Liver (tissue), 9 donors: ENCODE measurements around the gene UNKL. TPM values are rescaled to one million over a fixed set of nuclear protein-coding genes. Genes with fewer than 3 reads are reported as not detected.

ENCODE experiments used
- DNase-seq: peaks from one replicate; pipeline ENCODE4 v3.0.0-alpha.2; 2017; ENCODE audit warnings: low spot score
- H3K27ac ChIP-seq, 2 donors: one replicate each; pipeline ENCODE4 v1.7.0; 2013; ENCODE audit warnings: inconsistent platforms in 2 of 2, low read length in 2 of 2, control low read depth in 1 of 2, low read depth in 1 of 2, mild to moderate bottlenecking in 1 of 2
- H3K27me3 ChIP-seq, 4 donors: one replicate each; pipeline versions ENCODE4 v1.6.1 to v1.7.0; 2013; ENCODE audit warnings: low read length in 3 of 4, inconsistent platforms in 1 of 4, mild to moderate bottlenecking in 1 of 4, moderate library complexity in 1 of 4; ENCODE audit not compliant: control insufficient read depth in 4 of 4, insufficient read depth in 4 of 4
- H3K36me3 ChIP-seq, 4 donors: one replicate each; pipeline versions ENCODE4 v1.6.1 to v1.7.0; 2013; ENCODE audit warnings: low read length in 3 of 4, mild to moderate bottlenecking in 3 of 4, low read depth in 1 of 4, moderate library complexity in 1 of 4; ENCODE audit not compliant: control insufficient read depth in 4 of 4, insufficient read depth in 3 of 4
- H3K4me1 ChIP-seq, 4 donors: one replicate each; pipeline versions ENCODE4 v1.6.1 to v1.7.0; 2013; ENCODE audit warnings: low read length in 3 of 4, mild to moderate bottlenecking in 3 of 4, moderate library complexity in 1 of 4; ENCODE audit not compliant: control insufficient read depth in 4 of 4, insufficient read depth in 4 of 4
- H3K4me3 ChIP-seq, 3 donors: one replicate each; pipeline versions ENCODE4 v1.6.1 to v1.7.0; 2013; ENCODE audit warnings: low read length in 3 of 3, control low read depth in 1 of 3, low read depth in 1 of 3, mild to moderate bottlenecking in 1 of 3
- H3K9ac ChIP-seq, 2 donors: one replicate each; pipeline ENCODE4 v1.7.0; 2013; ENCODE audit warnings: low read length in 2 of 2, mild to moderate bottlenecking in 2 of 2, moderate library complexity in 2 of 2, control low read depth in 1 of 2, low read depth in 1 of 2
- H3K9me3 ChIP-seq, 4 donors: one replicate each; pipeline versions ENCODE4 v1.6.1 to v1.7.0; 2013; ENCODE audit warnings: low read length in 3 of 4; ENCODE audit not compliant: control insufficient read depth in 4 of 4
- CTCF ChIP-seq: fragments of 150-350 bp; IDR thresholded peaks from 2 replicates; pipeline ENCODE4 v1.5.1; 2017; ENCODE audit warnings: improper control_type of control experiment, low read depth, low read length; ENCODE audit not compliant: missing input control
- FOXA1 ChIP-seq: IDR thresholded peaks from 2 replicates; pipeline ENCODE4 v1.6.1; 2016; ENCODE audit warnings: antibody characterized with exemption
- GABPA ChIP-seq, 2 donors: IDR thresholded peaks in 1 of 2; conservative IDR thresholded peaks in 1 of 2; 2 replicates each; pipeline ENCODE4 v1.6.1; 2016; ENCODE audit warnings: antibody characterized with exemption in 2 of 2, mild to moderate bottlenecking in 1 of 2, moderate library complexity in 1 of 2
- HNF4A ChIP-seq, 2 donors: conservative IDR thresholded peaks; 2 replicates each; pipeline ENCODE4 v1.6.1; 2016; ENCODE audit warnings: antibody characterized with exemption in 2 of 2, mild to moderate bottlenecking in 2 of 2
- MAX ChIP-seq: IDR thresholded peaks from 2 replicates; pipeline ENCODE4 v1.6.1; 2016; ENCODE audit warnings: antibody characterized with exemption
- NR2F2 ChIP-seq: IDR thresholded peaks from 2 replicates; pipeline ENCODE4 v1.6.1; 2016; ENCODE audit warnings: antibody characterized with exemption
- REST ChIP-seq: IDR thresholded peaks from 2 replicates; pipeline ENCODE4 v1.6.1; 2016; ENCODE audit warnings: antibody characterized with exemption, mild to moderate bottlenecking
- RXRA ChIP-seq, 2 donors: IDR thresholded peaks; 2 replicates each; pipeline ENCODE4 v1.6.1; 2017 to 2018; ENCODE audit warnings: antibody characterized with exemption in 2 of 2, mild to moderate bottlenecking in 1 of 2
- SP1 ChIP-seq: IDR thresholded peaks from 2 replicates; pipeline ENCODE4 v1.6.1; 2018; ENCODE audit warnings: antibody characterized with exemption, mild to moderate bottlenecking
- YY1 ChIP-seq: IDR thresholded peaks from 2 replicates; pipeline ENCODE4 v1.6.1; 2016; ENCODE audit warnings: antibody characterized with exemption, mild to moderate bottlenecking
- ZBTB33 ChIP-seq: IDR thresholded peaks from 2 replicates; pipeline ENCODE4 v1.6.1; 2016; ENCODE audit warnings: antibody characterized with exemption
- WGBS: extraction: QIAGEN DNeasy Blood & Tissue Kit; methylation state at CpG from one replicate; pipeline ENCODE4 v1.1.7; 2013; 5-methylcytosine and 5-hydroxymethylcytosine counted together
- polyA plus RNA-seq, 2 donors: library from polyadenylated mRNA; stranded (reverse) in 1 of 2; unstranded in 1 of 2; fragments of 200-250 nt in 1 of 2; fragments of >200 nt in 1 of 2; fragmentation: Nextera tagmentation in 1 of 2; extraction: Ambion mirVana in 1 of 2; gene quantifications; one replicate each; pipeline versions ENCODE4 v1.2.1 to v1.2.3, GENCODE V29; 2013 to 2015
- total RNA-seq, 2 donors: library from RNA; depleted of rRNA; stranded (reverse); fragments of >200 nt; gene quantifications; one replicate each; pipeline ENCODE4 v1.2.3, GENCODE V29; 2014
- donor health status: healthy.
- donor health status: healthy.
- donor health status: healthy.
- donor health status: healthy.
- donor health status: healthy.

Gene UNKL
- total and polyA plus RNA-seq, 4 donors: 3.5 to 14.7 (median 6.6) TPM

- TF ChIP-seq CTCF (no peak), MAX (no peak)
Measured at GRCh38 chr16:1333854-1334700, 80.4 kb downstream of the UNKL start (continued).

GRCh38 chr16:1333149-1333812 is 81.2 kb downstream of the UNKL start, which contains the start of gene BAIAP3:
BAIAP3 (plus strand) TSS chr16:1333645; CDS start chr16:1338550, 4,905 bp downstream.
- 6% methylated on average over 83 of the region's 83 CpGs for WGBS
- DNase-seq: no peak

GRCh38 chr16:1332618-1333148 is 81.8 kb downstream of the UNKL start:
- 10% methylated on average over 26 of the region's 26 CpGs for WGBS
- Histone ChIP-seq H3K27ac (peak overlapping the region in 1 of 2 donors; percentile 25), H3K4me3 (peak overlapping the region in 1 of 3 donors; percentile 49)

More at GRCh38 chr16:1333149-1333812, 81.2 kb downstream of the UNKL start, which contains the start of gene BAIAP3:
- no peaks in the 10 kb centered on the region for H3K36me3 ChIP-seq
- H3K4me3 ChIP-seq: peak within 1 kb of the TSS in 1 of 3 donors; percentile 49
- peaks cover 6 to 15% (median 12%) of the 10 kb centered on the region in 4 donors for H3K4me1 ChIP-seq
- peak within 1 kb of the TSS in 1 of 2 donors; percentile 25 for H3K27ac ChIP-seq
- no peak for TF ChIP-seq YY1
- no peak for TF ChIP-seq GABPA (IDR thresholded peaks at IDR 0.05 in 1 of 2, conservative IDR thresholded peaks at IDR 0.05 in 1 of 2)
- H3K9me3 ChIP-seq: peaks cover 0 to 3% (median 0%) of the 10 kb centered on the region in 4 donors
- H3K9ac ChIP-seq: no peak within 1 kb of the TSS
- peaks cover 0 to 2% (median 0%) of the 10 kb centered on the region in 4 donors for H3K27me3 ChIP-seq

More at GRCh38 chr16:1332618-1333148, 81.8 kb downstream of the UNKL start:
- Histone ChIP-seq H3K27me3 (peaks cover 0 to 2% (median 0%) of the 10 kb centered on the region in 4 donors), H3K9ac (no peak overlapping the region), H3K9me3 (peaks cover 0 to 3% (median 0%) of the 10 kb centered on the region in 4 donors), H3K36me3 (no peaks in the 10 kb centered on the region), H3K4me1 (peaks cover 6 to 15% (median 11%) of the 10 kb centered on the region in 4 donors)
- TF ChIP-seq REST: no peak
- TF ChIP-seq ZBTB33: no peak
- no peak for TF ChIP-seq FOXA1
- no peak for TF ChIP-seq CTCF
- no peak for TF ChIP-seq RXRA (IDR thresholded peaks at IDR 0.05)
- TF ChIP-seq NR2F2: no peak
- TF ChIP-seq SP1: no peak
- TF ChIP-seq HNF4A (conservative IDR thresholded peaks at IDR 0.05): no peak
- no peak for DNase-seq
